Inflammatory macrophage treated with lipopolysaccharide for 4 hours (primary cell): Measurements from ENCODE around the gene ALG6.
"Not testable (repeated sequence)": the region's sequence is repeated elsewhere in the genome, so short reads cannot be mapped to it uniquely, and the experiment has no call there.

Source experiments
- DNase-seq: peaks from one replicate; pipeline ENCODE4 v3.0.0-alpha.2; 2020

Gene ALG6

GRCh38 chr1:63328781-63329180 is 38.6 kb upstream of the ALG6 start:
- no peak for DNase-seq

DNA sequence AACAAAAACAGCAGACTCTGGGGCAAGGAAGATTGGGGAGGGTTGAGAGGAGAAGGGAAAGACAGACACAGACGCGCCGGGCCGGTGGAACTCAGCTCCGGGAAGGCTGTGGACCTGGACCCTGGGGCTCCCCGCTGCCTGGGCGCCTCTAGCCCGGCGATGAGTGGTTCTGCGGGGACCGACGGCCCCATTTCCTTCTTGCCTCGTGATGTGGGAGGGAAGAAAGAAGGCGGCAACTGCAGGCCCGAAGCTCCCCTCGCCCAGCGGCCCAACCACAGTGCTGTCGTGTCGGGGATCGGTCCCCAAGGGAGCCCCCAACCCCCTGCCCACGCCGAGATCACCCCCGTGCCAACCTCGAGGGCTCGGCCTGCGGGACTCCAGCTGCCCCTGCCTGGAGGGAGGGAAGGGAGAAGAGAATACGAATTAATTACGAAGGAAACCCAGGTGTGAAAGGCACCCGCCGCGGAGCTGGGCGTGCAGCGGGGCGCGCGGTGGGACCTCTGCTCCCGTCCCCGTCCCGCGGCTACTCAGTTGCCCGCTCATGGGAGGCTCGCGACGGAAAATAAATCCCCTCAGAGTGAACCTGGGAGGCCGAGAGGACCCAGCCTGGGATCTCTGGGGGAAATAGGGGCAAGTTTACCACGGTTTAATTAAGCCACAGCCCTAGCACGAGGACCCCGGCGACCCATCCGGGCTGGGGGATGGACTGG is 37.7 kb upstream of the ALG6 start:
- DNase-seq, result no peak

GRCh38 chr1:63330331-63330916 is 37.0 kb upstream of the ALG6 start:
- no peak for DNase-seq

DNA sequence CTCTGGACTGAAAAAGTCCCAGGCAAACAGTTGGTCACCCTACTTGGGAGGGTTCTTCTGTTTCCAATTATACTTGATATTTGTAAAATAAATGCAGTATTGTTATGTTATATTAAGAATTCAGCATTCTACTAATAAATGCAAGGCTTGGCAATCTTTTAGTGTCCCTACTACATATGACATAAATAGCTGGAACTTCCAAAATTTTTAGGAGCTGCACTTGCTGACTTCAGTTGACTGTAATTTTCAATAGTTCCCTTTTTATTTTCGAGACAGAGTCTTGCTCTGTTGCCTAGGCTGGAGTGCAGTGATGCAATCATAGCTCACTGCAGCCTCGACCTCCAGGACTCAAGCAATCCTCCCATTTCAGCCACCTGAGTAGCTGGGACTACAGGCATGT is 25.0 kb upstream of the ALG6 start:
- DNase-seq, result peak; percentile 63

GRCh38 chr1:63343922-63344321 is 23.5 kb upstream of the ALG6 start:
- DNase-seq, result no peak

- no peak for DNase-seq
Measured at GRCh38 chr1:63350320-63350719, 17.1 kb upstream of the ALG6 start.

DNA sequence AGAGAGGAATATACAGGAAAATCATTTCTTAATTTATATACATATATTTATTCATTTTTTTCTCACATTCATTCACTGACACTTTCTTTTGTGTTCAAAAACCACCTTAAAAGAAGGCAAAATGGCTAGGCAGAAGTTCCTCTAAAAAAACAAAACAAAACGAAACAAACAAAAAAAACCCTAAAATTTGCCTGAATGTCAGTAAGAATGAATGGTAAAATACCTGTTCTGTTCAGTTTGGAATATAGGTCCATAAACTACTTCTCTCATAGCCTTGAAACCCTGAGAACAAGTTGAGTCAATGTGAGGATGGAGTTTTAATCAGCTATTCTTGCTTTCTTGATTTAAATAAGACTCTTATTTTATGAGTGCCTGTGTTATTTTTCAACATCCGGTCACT is 14.7 kb upstream of the ALG6 start:
- no peak for DNase-seq

DNA sequence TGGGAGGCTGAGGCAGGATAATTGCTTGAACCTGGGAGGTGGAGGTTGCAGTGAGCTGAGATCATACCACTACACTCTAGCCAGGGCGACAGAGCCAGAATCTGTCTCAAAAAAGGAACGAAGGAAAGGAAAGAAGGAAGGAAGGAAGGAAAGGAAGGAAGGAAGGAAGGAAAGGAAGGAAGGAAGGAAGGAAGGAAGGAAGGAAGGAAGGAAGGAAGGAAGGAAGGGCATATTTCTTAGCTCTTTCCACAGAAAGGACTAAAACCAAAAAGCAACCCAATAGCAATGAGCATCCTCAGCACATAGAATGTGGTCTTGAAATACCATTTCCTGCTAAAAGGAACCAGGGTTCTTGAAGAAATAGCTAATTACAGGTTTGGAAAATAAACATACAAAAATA is 11.2 kb upstream of the ALG6 start:
- DNase-seq, result not testable (repeated sequence)

DNA sequence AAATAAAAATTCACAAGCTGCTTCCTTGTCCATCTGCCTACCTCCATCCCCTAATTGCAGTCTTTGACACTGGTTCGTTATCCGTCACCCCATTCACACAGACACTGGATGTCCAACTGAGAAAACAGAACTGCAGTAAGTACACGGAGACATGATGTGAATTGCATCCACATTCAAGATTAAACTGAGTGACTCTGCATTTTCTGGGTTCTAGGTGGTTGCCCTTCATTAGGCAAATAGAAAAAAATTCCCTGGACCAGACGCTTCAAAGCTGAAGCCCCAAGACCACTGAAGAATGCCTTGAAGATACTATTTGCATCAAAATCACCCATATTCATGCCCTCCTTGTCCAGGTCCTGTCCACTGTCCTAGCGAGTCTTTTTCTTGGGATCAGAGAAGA is 7.9 kb upstream of the ALG6 start:
- DNase-seq, result no peak

GRCh38 chr1:63362073-63362472 is 5.4 kb upstream of the ALG6 start:
- no peak for DNase-seq

- no peak for DNase-seq
Measured at GRCh38 chr1:63362578-63362977, 4.8 kb upstream of the ALG6 start.

DNA sequence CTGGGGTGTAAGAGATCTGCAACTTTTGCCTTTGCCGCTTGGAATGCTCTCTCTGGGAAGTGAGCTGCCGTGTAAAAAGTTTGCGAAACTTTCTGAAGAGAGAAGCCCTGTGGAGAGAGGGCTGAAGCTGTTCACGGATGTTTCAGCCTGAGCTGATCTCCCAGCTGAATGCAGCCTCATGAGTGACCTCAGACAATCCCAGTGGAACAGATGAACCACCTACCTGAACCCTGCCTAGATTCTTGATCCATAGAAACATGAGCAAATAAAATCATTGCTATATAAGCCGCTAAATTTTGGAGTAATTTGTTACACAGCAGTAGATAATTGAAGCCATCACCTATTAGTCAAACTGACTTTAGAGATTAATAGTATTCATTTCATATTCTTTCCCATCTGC is 4.4 kb upstream of the ALG6 start:
- DNase-seq, result no peak

DNA sequence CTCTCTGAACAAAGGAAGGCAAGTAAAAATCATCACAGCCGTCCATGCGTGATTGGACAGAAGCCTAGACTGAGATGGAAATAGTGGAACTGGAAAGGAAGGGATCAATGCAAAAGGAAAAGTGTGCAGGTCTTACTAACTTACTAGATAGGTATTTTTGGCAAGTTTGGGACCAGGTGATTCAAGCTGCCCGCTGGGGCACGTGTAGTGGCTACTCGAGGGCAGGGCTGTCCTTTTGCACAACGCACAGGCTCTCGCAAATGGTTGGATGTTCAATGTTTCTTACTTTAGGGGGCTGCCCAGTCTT is 566 bp upstream of the ALG6 start:
- DNase-seq, result no peak

- DNase-seq, result no peak
Measured at GRCh38 chr1:63368131-63368530, 704 bp downstream of the ALG6 start.

DNA sequence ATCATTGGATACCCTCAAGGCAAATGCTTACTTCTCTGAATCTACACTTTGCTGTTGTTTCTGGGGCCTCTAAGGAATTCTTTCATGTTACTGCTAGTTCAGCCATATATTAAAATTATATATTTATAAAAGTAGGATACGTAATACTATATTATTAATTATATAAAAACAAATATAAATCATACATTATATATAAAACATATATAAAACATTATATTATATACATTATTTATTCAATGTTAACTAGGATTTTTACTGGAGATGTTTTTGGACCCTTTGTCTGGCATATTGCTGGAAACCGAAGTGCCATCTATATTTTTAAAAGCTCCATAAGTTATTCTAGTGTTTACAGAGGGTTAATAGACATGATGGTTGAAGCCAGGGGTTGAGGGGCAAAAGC is 12.2 kb downstream of the ALG6 start:
- DNase-seq, result no peak

GRCh38 chr1:63381741-63382140 is 14.3 kb downstream of the ALG6 start:
- DNase-seq, result no peak

- no peak for DNase-seq
Measured at GRCh38 chr1:63401945-63402344, 34.5 kb downstream of the ALG6 start.

GRCh38 chr1:63403386-63403785 is 36.0 kb downstream of the ALG6 start:
- DNase-seq, result peak; percentile 67

- no peak for DNase-seq
Measured at GRCh38 chr1:63405021-63405420, 37.6 kb downstream of the ALG6 start.

GRCh38 chr1:63405987-63406386 is 38.6 kb downstream of the ALG6 start:
- DNase-seq, result no peak

- DNase-seq, result no peak
Measured at GRCh38 chr1:63407002-63407401, 39.6 kb downstream of the ALG6 start.

- no peak for DNase-seq
Measured at GRCh38 chr1:63408331-63408730, 40.9 kb downstream of the ALG6 start.

- no peak for DNase-seq
Measured at GRCh38 chr1:63411066-63411465, 43.6 kb downstream of the ALG6 start.

DNA sequence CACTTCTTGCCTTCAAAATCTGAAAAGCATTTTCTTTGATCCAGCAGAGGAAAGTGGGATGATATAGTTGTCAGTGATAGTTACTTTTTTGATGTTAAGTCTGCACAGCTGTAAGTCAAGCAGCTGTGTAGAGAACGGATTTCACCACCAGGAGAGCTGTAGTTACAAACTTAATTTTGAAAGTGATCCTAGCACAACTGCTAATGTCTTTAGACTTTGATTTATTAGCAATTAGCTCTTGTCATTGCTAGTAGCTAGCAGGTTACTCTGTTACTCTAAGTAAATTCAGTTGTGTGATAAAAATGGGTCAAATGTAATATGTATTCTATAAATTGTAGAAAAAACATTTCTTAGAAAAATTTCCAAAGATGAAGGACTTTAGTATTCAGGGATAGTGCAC is 46.0 kb downstream of the ALG6 start:
- no peak for DNase-seq

GRCh38 chr1:63414691-63415365 is 47.4 kb downstream of the ALG6 start:
- no peak for DNase-seq
